Heart left ventricle (tissue), 16 donors: ENCODE measurements around the gene RTL10. TPM values are rescaled to one million over a fixed set of nuclear protein-coding genes. Genes with fewer than 3 reads are reported as not detected.
A peak's percentile ranks its signal among the peaks of the same experiment; 100 is the strongest.

Source experiments
- ATAC-seq, 4 donors: fragments of 200-7000 bp; cut with Tn5 transposase; one replicate each; pipeline ENCODE4 v1.9.1; 2020 to 2022; ENCODE audit warnings: moderate library complexity in 4 of 4, mild to moderate bottlenecking in 3 of 4, moderate number of reproducible peaks in 1 of 4
- DNase-seq, 5 donors: peaks; one replicate each; pipeline ENCODE4 v3.0.0-alpha.2; 2020
- H3K27ac ChIP-seq, 12 donors: fragments of 200-600 bp; sonication (generic) in 4 of 12; one replicate each; pipeline versions ENCODE4 v1.5.0 to v1.8.0; 2016 to 2022; ENCODE audit warnings: mild to moderate bottlenecking in 2 of 12
- H3K27me3 ChIP-seq, 9 donors: fragments of 200-600 bp; sonication (generic) in 2 of 9; one replicate each; pipeline versions ENCODE4 v1.5.1 to v1.8.0; 2016 to 2022; ENCODE audit warnings: mild to moderate bottlenecking in 3 of 9
- H3K36me3 ChIP-seq, 9 donors: fragments of 200-600 bp; sonication (generic) in 2 of 9; one replicate each; pipeline versions ENCODE4 v1.5.0 to v1.8.0; 2018 to 2022; ENCODE audit warnings: mild to moderate bottlenecking in 2 of 9
- H3K4me1 ChIP-seq, 12 donors: fragments of 200-600 bp; sonication (generic) in 4 of 12; one replicate each; pipeline versions ENCODE4 v1.5.0 to v1.8.0; 2016 to 2022; ENCODE audit warnings: mild to moderate bottlenecking in 3 of 12
- H3K4me3 ChIP-seq, 12 donors: fragments of 200-600 bp; sonication (generic) in 4 of 12; one replicate each; pipeline versions ENCODE4 v1.5.0 to v1.8.0; 2017 to 2022; ENCODE audit warnings: mild to moderate bottlenecking in 9 of 12, moderate library complexity in 4 of 12
- H3K9me3 ChIP-seq, 12 donors: fragments of 200-600 bp; sonication (generic) in 4 of 12; one replicate each; pipeline versions ENCODE4 v1.5.0 to v1.8.0; 2016 to 2022; ENCODE audit warnings: mild to moderate bottlenecking in 1 of 12
- CTCF ChIP-seq, 12 donors: fragments of 200-600 bp; sonication (generic) in 4 of 12; IDR thresholded peaks; one replicate each; pipeline versions ENCODE4 v1.5.0 to v1.8.0; 2018 to 2022; ENCODE audit warnings: antibody characterized with exemption in 12 of 12, mild to moderate bottlenecking in 5 of 12
- POLR2A ChIP-seq, 2 donors: fragments of 450-650 bp; IDR thresholded peaks; one replicate each; pipeline ENCODE4 v1.6.1; 2017; ENCODE audit warnings: antibody characterized with exemption in 2 of 2, mild to moderate bottlenecking in 2 of 2, moderate library complexity in 2 of 2
- WGBS, 4 donors: extraction: QIAGEN DNeasy Blood & Tissue Kit in 2 of 4; methylation state at CpG; one replicate each; pipeline versions ENCODE4 v1.1.5 to v1.1.7; 2013 to 2018; 5-methylcytosine and 5-hydroxymethylcytosine counted together
- intact Hi-C, 10 donors: fragments of 100-400 bp; cut with DNase I; formaldehyde crosslinking; loops; one replicate each; pipeline versions ENCODE4 v1.11.1 to v1.14.2; 2022
- long read RNA-seq, 3 donors: library from polyadenylated mRNA; unstranded; transcript quantifications; one replicate each; pipeline ENCODE4 v2.0.0, GENCODE V29; 2020 to 2021
- polyA plus RNA-seq, 2 donors: library from polyadenylated mRNA; stranded (reverse); fragments of 200-250 nt; gene quantifications; one replicate each; pipeline ENCODE4 v1.2.3, GENCODE V29; 2013
- total RNA-seq, 9 donors: library from RNA; depleted of rRNA in 2 of 9; stranded (reverse); fragments of >200 nt in 2 of 9; fragmentation: NEBNext Ultra II Directional in 3 of 9; extraction: Animal tissue kit (Norgen Biotek cat#: 25700) in 3 of 9; gene quantifications; one replicate each; pipeline versions ENCODE4 v1.1.0 to v1.2.4, GENCODE V29; 2016 to 2023
- donor health status: ischemic (EF 13 %, LVEDD 7.1; RV severe dilation, severe dysfunction).
- donor health status: healthy with polysubstance abuse.
- donor health status: DM: no; HTN: yes; CAD: no.
- donor health status: DM: no; HTN: no; CAD: no.
- donor health status: ischemic (EF 25% LVEDD 6.9; RV normal size, moderate dysfunction).
- donor health status: ischemic (EF 25% LVEDD 5.7; RV mildly dilated, moderate dysfunction).
- donor health status: healthy.
- donor health status: DM: yes; HTN: yes; CAD: no.
- donor health status: ischemic (EF 35%, LVEDD 5.7; RV mildly dilated, moderate dysfunction).
- donor health status: nonischemic (EF 11% LVEDD 7.7; RV severe dilation, severe dysfunction).
- donor health status: DM: yes; HTN: yes; CAD: no.
- donor health status: PGD.
- donor health status: ischemic (EF 29% LVEDD 5.4; RV normal size, mild dysfunction).
- donor health status: nonischemic (EF 23%, LVEDD 6.1; RV moderate dilation, normal function).

Gene RTL10
- total RNA-seq (10 to 100 TPM in 3 of 9 donors, 1 to 10 TPM in 6; 5.1 to 11.6 (median 7.7) TPM), polyA plus RNA-seq (1 to 10 TPM; 4.6 to 4.9 TPM)
- long read RNA-seq, donor 1, full-length matches to known transcripts: 2 of 4 reads
- long read RNA-seq, donor 1, partial matches to known transcripts: 0 of 4 reads
- long read RNA-seq, donor 1, other reads (novel, unspliced or antisense): 2 of 4 reads
- long read RNA-seq, donor 2, full-length matches to known transcripts: 27 of 42 reads
- long read RNA-seq, donor 2, partial matches to known transcripts: 0 of 42 reads
- long read RNA-seq, donor 2, other reads (novel, unspliced or antisense): 15 of 42 reads
- long read RNA-seq, donor 3, full-length matches to known transcripts: 2 of 4 reads
- long read RNA-seq, donor 3, partial matches to known transcripts: 0 of 4 reads
- long read RNA-seq, donor 3, other reads (novel, unspliced or antisense): 2 of 4 reads

- Histone ChIP-seq H3K4me3 (peak within 1 kb of the TSS; percentile 63 to 97 (median 80)), H3K9me3 (no peaks in the 10 kb centered on the region), H3K27me3 (no peaks in the 10 kb centered on the region), H3K4me1 (peaks cover 0 to 32% (median 24%) of the 10 kb centered on the region in 12 donors), H3K27ac (peak within 1 kb of the TSS; percentile 83 to 96 (median 93)), H3K36me3 (peaks cover 0 to 26% (median 14%) of the 10 kb centered on the region in 9 donors)
- intact Hi-C loops: loop anchor here in 3 of 10 donors (5.0 to 10.0 kb wide), 7 partner anchors 48 to 1760 kb away; partner anchors contain the start of genes COMT (in 1 of the 3), TBX1 (in 1 of the 3) and TXNRD2 (in 1 of the 3)
- ATAC-seq (peak; percentile 99), DNase-seq (peak; percentile 97 to 99 (median 98))
- TF ChIP-seq CTCF (IDR thresholded peaks at IDR 0.05): peak in 5 of 12 donors; percentile 4 to 42 (median 19)
- peak in 1 of 2 donors; percentile 97 for TF ChIP-seq POLR2A (IDR thresholded peaks at IDR 0.05)
- 0 to 1% (median 0%) methylated on average over 21 to 81 of the region's 81 CpGs for WGBS, 4 donors
These were observed at the start of gene RTL10, which contains the start of gene GNB1L for GRCh38 chr22:19854778-19855503. Gene RTL10, minus strand, starts transcription at chr22:19854874. Its CDS starts 2,613 bp downstream, at chr22:19852261. Gene GNB1L, minus strand, starts transcription at chr22:19854874. Its CDS starts 33,519 bp downstream, at chr22:19821355.

- no peak overlapping the region for H3K27ac ChIP-seq
- TF ChIP-seq POLR2A (IDR thresholded peaks at IDR 0.05) (no peak), CTCF (IDR thresholded peaks at IDR 0.05) (no peak)
- peaks cover 0 to 37% (median 10%) of the 10 kb centered on the region in 9 donors for H3K36me3 ChIP-seq
- intact Hi-C loops: no loop called here
- no peak overlapping the region for H3K4me3 ChIP-seq
- WGBS, 4 donors: 86 to 94% (median 89%) methylated on average over 14 to 16 of the region's 16 CpGs
- H3K27me3 ChIP-seq: no peaks in the 10 kb centered on the region
- no peak for DNase-seq
- ATAC-seq: peak in 1 of 4 donors; percentile 30
- no peaks in the 10 kb centered on the region for H3K4me1 ChIP-seq
- H3K9me3 ChIP-seq: no peaks in the 10 kb centered on the region
These were observed 49.6 kb upstream of the RTL10 start for GRCh38 chr22:19904174-19904856.

GRCh38 chr22:19903513-19903912, 48.8 kb upstream of the RTL10 start:
- WGBS, 4 donors: 81 to 85% (median 84%) methylated on average over 10 to 12 of the region's 12 CpGs
- intact Hi-C loops: no loop called here
- H3K36me3 ChIP-seq: peaks cover 0 to 39% (median 15%) of the 10 kb centered on the region in 9 donors
- ATAC-seq (no peak), DNase-seq (no peak)
- no peak overlapping the region for H3K4me3 ChIP-seq
- H3K27me3 ChIP-seq: no peaks in the 10 kb centered on the region
- no peaks in the 10 kb centered on the region for H3K9me3 ChIP-seq
- no peak overlapping the region for H3K27ac ChIP-seq
- H3K4me1 ChIP-seq: no peaks in the 10 kb centered on the region
- TF ChIP-seq POLR2A (IDR thresholded peaks at IDR 0.05): no peak
- no peak for TF ChIP-seq CTCF (IDR thresholded peaks at IDR 0.05)
